ENCODE results near the gene UFM1.
"Not testable (repeated sequence)": the region's sequence is repeated elsewhere in the genome, so short reads cannot be mapped to it uniquely, and the experiment has no call there.

The UFM1 gene

GRCh38 chr13:38349390-38350113, at the start of gene UFM1:
Gene UFM1 (plus strand): TSS chr13:38349851. CDS start chr13:38349920, 69 bp downstream.
- peak; percentile 88 to 98 (median 96) for DNase-seq

- no peak for DNase-seq
Measured at GRCh38 chr13:38301236-38301635, 48.4 kb upstream of the UFM1 start.

- no peak for DNase-seq
Measured at GRCh38 chr13:38303816-38304320, 45.8 kb upstream of the UFM1 start.

- DNase-seq, result no peak
Measured at GRCh38 chr13:38308736-38309135, 40.9 kb upstream of the UFM1 start.

GRCh38 chr13:38309397-38309796, 40.3 kb upstream of the UFM1 start:
- no peak for DNase-seq

- not testable (repeated sequence) for DNase-seq
Measured at GRCh38 chr13:38311175-38311574, 38.5 kb upstream of the UFM1 start.

GRCh38 chr13:38316129-38316528, 33.5 kb upstream of the UFM1 start:
- DNase-seq, result no peak

GRCh38 chr13:38321654-38322053, 28.0 kb upstream of the UFM1 start:
- no peak for DNase-seq

- DNase-seq, result no peak
Measured at GRCh38 chr13:38325426-38325825, 24.2 kb upstream of the UFM1 start.

GRCh38 chr13:38328699-38329098, 21.0 kb upstream of the UFM1 start:
- no peak for DNase-seq

- no peak for DNase-seq
Measured at GRCh38 chr13:38334845-38335244, 14.8 kb upstream of the UFM1 start.

- no peak for DNase-seq
Measured at GRCh38 chr13:38338089-38338488, 11.6 kb upstream of the UFM1 start.

GRCh38 chr13:38340624-38341023, 9.0 kb upstream of the UFM1 start:
- DNase-seq, result no peak

- DNase-seq, result no peak
Measured at GRCh38 chr13:38341149-38341692, 8.4 kb upstream of the UFM1 start.

GRCh38 chr13:38346764-38347163, 2.9 kb upstream of the UFM1 start:
- DNase-seq, result peak; percentile 2 to 33 (median 3)

- DNase-seq, result peak in 2 of 3 experiments; percentile 31 to 52
Measured at GRCh38 chr13:38348861-38349389, 726 bp upstream of the UFM1 start.

GRCh38 chr13:38350114-38350617, 515 bp downstream of the UFM1 start:
- DNase-seq, result peak; percentile 61 to 81 (median 62)

GRCh38 chr13:38355595-38356119, 6.0 kb downstream of the UFM1 start:
- no peak for DNase-seq

- DNase-seq, result no peak
Measured at GRCh38 chr13:38358684-38359083, 9.0 kb downstream of the UFM1 start.

GRCh38 chr13:38361542-38362262, 12.1 kb downstream of the UFM1 start:
- DNase-seq, result peak in 1 of 3 experiments; percentile 2

- DNase-seq, result no peak
Measured at GRCh38 chr13:38363219-38363618, 13.6 kb downstream of the UFM1 start.

GRCh38 chr13:38363746-38364145, 14.1 kb downstream of the UFM1 start:
- not testable (repeated sequence) for DNase-seq

- no peak for DNase-seq
Measured at GRCh38 chr13:38365661-38366060, 16.0 kb downstream of the UFM1 start.
